Activated CD8-positive, alpha-beta memory T cell treated with anti-CD3 and anti-CD28 coated beads for 48 hours (primary cell): ENCODE data around the gene GPR142.

Source experiments
- DNase-seq, 3 experiments: peaks; one replicate each; pipeline ENCODE4 v3.0.0-alpha.2; 2020; ENCODE audit warnings: low read depth in 2 of 3, low spot score in 2 of 3

Gene GPR142

DNA sequence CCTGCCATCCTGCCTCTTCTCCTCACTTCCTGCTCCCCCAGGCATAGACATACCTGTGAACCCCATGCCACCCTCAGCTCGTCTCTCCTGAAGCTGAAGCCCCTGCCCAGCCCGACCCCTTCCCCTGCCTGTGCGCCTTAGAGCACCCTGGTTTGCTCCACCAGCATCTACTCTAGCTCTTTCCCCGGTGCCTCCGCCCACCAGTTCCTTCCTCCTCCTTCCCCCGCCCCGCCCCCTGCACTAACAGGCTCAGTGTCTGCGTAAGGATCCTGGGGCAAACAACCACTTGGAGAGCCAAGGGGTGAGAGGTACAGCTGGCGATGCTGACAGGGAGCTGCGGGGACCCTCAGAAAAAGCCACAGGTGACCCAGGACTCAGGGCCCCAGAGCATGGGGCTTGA lies 1.9 kb downstream of the GPR142 start:
- peak in 2 of 3 experiments; percentile 36 to 37 for DNase-seq

DNA sequence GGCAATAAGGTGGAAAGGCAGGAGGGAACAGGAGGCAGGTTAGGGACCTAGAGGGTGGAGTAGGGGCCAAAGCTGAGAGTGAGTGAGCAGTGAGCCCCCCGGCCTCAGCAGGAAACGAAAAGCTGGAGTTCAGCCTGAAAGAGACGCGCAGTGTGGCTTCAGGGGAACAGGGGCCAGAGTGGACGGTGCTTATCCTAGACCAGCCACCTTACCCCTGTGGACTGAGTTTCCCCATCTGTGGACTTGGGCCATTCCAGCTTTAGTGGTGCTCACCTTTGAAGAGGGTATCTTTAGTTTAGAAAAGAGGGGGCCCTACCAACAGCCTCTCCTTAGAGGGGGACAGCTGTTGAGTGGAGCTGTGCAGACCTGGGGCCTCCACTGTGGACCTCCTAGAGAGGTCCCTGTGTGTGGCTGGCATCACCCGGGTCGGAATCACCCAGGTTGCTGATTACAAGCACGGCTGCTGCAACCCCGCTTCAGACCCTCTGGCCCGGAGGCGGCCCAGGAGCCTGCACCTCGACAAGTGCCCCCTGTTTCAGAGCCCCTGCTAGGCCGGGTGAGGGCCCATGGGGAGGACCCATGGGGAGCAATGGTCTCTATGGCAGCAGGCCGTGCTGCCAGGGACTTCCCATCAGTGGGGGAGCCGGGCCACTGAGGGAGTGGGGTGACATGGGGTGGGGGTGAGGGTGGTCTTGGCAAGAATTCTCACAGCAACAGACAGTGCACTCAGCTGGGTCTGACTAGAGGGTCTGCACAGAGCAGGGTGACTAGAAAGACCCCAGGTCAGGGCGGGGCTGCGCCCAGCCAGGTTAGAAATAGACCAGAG lies 2.6 kb downstream of the GPR142 start:
- DNase-seq, result no peak

DNA sequence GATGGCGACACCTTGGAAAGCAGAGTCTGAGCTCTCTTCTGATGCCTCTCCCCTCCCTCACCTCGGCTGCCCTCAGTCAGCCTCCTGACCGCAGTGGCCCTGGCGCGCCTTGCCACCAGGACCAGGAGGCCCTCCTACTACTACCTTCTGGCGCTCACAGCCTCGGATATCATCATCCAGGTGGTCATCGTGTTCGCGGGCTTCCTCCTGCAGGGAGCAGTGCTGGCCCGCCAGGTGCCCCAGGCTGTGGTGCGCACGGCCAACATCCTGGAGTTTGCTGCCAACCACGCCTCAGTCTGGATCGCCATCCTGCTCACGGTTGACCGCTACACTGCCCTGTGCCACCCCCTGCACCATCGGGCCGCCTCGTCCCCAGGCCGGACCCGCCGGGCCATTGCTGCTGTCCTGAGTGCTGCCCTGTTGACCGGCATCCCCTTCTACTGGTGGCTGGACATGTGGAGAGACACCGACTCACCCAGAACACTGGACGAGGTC lies 4.4 kb downstream of the GPR142 start:
- no peak for DNase-seq

DNA sequence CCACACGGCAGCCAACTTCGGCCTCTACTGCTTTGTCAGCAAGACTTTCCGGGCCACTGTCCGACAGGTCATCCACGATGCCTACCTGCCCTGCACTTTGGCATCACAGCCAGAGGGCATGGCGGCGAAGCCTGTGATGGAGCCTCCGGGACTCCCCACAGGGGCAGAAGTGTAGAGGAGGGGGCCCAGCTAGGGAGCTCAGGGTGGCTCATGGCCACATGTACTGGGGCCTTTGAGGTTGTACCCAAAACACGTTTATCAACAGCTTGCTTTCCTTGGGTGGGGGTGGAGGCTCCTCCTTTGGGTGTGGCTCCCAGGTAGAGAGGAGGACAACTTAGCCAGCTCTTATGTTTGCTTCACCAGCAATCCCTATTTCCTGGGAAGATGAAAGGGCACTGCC lies 5.1 kb downstream of the GPR142 start:
- no peak for DNase-seq

DNA sequence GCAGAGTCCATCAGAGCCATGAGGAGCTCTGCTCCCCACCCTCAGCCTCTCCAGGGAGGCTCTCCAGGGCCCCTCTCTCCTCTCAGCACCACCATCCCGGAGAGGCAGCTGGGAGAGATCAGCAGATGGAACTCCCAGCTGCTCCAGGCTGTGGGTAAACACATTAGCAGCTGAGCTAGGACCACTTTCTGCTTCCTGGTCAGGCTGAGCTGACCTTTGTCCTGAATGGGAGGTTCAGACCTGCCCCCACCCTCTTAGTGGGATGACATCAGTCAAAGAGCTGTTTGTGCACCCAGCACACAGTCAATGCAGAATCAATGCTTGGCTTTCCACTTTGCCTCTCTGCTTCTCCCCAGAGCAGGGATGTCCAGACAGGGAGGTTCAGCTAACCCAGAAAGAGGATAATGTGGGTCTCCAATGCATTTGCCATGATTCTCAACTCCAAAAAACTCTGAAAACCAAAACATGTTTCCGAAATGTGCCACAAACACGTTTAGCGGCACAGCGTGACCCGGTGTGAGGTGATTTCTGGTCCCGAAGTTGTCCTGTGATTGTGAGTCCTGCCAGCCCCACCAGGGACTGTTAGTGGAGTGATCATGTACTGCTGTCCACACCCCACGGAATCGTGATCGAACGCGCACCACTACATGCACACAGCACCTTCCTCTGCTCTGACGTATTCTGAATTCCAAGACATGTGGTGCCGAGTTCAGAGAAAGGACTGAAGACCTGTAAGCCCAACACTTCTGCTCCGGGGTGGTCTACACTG lies 6.7 kb downstream of the GPR142 start:
- no peak for DNase-seq

DNA sequence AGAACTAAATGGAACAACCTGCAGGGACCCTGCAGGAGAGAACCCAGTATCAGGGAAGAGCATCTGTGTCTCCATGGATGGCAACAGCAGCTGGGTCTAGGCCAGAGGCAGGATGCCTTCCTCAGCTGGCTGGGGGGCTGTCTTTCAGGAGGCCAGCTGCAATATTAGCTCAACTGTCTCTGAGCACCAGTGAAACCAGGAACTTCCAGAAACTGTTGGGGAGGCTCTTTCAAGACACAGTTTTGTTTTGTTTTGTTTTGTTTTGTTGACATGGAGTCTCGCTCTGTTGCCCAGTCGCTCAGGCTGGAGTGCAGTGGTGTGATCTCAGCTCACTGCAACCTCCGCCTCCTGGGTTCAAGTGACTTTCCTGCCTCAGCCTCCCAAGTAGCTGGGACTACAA lies 7.6 kb downstream of the GPR142 start:
- DNase-seq, result no peak

DNA sequence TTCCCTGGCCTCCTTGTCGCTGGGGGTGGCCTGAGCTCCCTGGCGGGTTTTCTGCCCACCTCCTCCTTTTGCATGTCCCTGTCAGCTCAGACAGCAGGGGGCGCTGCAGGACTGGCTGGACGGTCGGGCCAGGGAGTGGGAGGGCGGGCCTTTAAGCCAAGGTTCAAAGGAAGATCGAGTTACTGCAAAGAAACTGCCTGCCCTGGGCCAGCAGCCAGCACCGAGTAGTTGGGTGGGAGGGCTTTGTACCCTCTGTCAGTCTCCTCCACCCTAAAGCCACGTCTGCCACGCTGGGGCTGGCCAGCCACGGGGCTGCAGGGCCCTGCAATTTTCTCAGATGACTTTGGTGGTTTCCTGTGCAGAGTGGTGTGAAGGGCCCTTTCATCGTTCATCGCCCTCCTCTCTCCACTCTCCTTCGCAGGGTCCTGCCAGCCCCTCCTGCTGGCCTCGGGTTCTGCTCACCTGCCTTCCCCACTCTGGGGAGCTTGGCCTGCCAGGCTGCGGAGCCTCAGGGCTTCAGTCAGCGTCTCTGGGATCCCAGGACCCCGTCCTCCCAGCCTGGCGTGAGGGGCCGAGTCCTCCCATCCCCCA lies 12.3 kb downstream of the GPR142 start:
- peak; percentile 74 to 99 (median 96) for DNase-seq

DNA sequence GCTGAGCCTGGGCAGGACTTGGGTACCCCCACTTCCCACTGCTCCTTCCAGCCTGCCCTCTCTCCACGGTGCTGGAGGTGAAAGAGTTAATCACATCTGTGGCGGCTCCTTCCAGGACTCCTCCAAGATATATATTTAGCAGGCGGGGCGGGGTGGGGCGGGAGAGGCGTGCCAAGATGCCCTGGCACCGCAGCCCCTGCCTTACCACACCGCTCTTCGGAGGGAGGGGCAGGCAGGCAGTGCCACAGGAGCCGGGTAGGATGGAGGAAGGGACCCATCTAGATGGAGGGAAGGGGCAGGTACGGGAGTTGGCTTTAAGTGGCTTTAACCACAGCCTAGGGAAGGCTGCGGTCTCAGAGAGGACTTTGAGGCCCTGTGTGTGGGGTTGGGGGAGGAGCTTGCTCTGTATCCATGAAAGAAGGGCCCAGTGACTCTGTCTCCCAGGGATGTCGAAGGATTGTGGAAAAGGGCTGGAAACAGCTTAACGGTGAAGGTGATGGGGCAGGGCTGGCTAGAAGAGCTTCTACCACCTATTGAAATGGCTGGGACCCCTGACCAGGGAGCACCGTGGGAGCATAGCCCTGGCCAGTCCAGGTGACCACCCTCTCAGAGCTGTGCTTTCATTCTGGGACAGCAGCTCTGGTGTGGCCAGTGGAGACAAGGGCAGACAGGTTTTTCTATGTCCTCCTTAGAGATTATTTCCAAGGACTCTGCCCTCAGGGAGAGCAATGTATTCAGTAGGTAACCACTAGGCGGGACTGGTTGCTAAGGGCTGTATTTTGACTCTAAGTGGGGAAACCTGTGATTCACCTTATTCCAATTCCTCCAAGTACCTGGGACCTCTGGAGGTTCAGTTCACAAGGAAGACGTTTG lies 13.0 kb downstream of the GPR142 start:
- DNase-seq, result no peak

DNA sequence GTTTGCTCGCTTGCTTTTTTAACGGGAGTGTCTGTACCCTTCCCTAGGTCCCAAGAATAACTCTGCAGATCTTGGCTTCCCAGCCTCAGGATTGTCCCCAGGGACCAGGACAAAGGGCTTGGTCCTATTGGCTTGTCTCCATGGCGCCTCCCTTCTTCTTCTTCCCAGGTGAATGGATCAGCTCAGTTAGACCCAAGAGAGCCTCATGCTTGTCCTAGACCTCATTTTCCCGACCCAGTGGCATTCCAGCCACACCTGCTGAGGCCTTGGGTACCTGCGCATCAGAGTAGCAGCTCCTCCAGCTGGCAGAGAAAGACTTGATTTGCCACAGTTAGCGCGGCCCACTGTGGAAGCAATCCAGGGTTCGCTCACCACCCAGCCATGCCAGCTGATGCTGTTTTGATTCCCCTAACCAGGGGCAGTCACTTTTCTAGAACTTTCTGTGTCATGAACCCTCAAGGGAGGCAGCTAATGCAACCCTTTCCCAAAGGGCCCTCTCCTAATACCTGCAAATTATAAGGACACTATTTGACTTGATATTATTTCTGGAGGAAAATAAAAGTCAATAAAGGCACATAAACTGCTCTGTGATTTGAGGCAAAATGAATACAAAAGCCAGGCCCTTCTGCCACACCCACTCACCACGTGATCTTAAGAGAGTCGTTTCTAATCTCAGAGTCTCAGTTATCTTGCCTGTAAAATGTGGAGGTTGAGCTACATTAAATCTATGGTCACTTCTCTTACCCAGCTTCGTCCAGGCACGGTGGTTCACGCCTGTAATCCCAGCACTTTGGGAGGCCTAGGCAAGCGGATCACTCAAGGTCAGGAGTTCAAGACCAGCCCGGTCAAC lies 13.9 kb downstream of the GPR142 start:
- DNase-seq, result no peak

DNA sequence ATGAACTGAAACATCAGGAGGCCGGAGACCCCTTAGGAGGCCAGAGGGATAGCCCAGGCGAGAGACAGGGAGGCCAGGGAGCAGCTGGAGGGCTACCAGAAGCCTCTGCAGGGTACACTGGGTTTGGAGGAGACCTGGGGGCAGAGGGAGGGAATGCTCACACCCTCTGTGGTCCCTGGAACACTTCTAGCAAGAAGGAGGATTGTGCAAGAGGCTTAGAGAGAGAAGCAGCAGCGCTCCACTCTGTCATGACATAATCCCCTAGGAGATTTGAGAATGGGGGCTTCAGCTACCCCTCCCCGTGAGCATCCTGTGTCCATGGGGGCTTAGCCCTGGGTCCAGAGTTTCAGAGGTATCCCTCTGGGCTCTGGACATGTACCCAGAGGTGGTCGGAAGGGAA lies 15.8 kb downstream of the GPR142 start:
- no peak for DNase-seq

DNA sequence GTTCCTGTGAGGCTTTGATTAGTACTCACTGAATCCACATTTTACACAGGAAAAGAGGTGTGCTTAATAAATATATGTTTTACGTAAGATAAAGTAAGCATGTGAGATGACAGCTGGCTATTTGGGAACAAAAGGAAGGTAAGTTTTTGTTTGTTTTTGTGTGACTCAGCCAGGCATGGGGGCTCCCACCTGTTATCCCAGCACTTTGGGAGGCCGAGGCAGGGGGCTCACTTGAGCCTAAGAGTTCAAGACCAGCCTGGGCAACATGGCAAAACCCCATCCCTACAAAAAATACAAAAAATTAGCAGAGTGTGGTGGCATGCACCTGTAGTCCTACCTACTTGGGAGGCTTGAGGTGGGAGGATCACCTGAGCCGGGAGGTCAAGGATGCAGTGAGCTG lies 17.9 kb downstream of the GPR142 start:
- DNase-seq, result no peak

DNA sequence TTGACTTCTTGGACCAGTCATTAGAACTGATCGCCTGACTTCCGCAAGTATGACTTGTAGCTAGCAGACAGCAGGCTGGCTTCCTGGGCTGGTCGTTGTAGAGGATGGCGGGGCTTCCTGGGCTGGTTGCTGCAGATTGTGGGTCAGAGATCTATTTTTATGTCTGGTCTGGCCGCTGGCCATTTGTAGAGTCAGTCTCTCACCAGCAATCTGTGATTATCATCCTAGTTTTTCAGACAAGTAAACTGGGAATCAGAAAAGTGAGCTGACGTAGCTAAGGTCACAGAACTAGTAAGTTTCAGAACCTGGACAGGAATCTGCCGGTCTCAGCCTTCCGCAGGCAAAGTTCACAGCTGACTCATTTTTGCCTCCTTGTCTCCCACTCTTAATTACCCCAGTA lies 19.1 kb downstream of the GPR142 start:
- DNase-seq, result no peak

DNA sequence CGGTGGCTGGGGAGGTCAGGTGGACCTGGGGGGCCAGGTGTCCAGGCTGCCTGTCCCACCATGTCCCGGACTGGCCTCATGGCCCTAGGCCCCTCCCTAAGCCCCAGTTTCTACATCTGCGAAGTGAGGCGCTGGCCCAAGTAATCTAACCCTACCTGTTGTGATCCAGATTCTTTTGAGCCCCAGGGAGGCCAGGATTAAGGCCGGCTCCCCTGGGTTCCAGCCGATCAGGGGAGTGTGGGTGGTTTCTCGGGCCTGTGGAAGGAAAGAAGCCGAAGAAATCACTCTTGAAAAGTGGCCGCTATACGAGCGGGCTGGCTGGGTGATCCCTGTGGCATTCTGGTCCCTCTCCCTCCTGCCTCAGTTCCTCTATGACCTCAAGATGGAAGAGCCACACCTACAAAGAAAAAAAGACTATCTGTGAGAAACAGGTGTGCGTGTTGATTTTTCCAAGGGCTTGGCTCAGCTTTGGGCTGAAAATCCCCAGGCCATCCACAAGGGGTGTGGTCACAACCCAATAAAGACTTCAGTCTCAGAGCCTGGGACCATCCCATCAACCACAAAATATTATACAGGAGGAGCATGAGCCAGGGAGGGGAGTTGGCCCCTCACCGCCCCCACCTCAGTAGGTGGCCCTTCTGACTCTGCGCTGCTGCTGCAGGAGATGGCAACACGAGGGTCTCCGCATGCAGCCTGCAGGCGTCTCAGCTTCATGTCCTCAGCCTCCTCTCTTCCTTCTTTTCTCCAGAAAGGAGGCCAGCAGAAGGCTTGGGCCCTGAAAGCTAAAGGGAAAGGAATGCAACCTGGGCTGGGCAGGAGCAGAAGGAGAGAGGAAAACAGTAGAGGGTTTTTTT lies 20.3 kb downstream of the GPR142 start:
- no peak for DNase-seq

DNA sequence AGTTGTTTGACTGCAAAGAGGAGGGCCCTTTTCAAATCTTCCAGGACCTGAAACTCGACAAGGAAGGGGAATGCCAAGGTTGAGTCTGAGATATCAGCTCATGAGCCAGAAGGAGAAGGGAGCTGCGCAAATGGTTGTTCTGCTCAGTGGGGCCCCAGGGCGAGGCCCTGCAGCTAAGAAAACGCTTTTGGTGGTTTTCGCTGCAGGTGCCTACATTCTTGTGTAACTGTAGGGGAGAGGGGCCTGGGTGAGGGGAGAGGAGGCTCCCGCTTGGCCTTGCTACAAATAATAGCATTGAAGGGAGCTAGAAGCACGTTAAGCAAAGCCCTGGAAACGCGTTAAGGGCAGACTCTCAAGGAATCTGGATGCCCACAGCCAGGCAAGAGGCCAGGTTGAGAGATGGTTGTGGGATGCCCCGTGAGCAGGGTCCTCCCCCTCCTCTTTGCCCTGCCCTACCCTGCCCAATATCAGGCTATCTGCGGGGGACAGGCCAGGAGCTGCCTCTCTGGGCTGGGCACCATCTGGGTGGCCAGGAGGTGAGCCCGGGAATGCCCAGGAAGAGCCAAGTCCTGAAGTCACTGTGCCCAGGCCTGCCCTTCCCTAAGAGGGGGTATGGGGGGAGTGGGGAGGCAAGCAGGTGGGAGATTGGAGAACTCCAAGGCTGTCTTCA lies 21.9 kb downstream of the GPR142 start:
- DNase-seq, result no peak

DNA sequence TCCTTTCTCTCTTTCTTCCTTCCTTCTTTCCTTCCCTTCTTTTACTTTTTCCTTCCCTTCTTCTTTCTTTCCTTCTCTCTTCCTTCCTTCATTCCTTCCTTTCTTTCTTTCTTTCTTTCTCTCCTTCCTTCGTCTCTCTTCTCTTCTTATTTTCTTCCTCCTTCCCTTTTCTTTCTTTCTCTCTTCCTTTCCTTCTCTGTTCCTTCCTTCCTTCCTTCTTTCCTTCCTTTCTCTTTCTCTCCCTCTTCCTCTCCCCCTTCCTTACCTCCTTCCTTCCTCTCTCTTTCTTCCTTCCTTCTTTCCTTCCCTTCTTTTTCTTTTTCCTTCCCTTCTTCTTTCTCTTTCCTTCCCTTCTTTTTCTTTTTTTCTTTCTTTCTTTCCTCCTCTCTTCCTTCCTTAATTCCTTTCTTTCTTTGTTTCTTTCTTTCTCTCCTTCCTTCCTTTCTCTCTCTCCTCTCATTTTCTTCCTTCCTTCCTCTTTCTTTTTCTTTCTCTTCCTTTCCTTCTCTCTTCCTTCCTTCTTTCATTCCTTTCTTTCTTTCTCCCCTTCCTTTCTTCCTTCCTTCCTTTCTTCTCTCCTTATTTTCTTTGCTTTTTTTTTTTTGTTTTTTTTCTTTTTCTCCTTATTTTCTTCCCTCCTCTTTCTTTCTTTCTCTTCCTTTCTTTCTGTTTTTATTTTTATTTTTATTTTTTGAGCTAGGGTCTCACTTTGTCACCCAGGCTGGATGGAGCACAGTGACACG lies 22.8 kb downstream of the GPR142 start:
- no peak for DNase-seq

DNA sequence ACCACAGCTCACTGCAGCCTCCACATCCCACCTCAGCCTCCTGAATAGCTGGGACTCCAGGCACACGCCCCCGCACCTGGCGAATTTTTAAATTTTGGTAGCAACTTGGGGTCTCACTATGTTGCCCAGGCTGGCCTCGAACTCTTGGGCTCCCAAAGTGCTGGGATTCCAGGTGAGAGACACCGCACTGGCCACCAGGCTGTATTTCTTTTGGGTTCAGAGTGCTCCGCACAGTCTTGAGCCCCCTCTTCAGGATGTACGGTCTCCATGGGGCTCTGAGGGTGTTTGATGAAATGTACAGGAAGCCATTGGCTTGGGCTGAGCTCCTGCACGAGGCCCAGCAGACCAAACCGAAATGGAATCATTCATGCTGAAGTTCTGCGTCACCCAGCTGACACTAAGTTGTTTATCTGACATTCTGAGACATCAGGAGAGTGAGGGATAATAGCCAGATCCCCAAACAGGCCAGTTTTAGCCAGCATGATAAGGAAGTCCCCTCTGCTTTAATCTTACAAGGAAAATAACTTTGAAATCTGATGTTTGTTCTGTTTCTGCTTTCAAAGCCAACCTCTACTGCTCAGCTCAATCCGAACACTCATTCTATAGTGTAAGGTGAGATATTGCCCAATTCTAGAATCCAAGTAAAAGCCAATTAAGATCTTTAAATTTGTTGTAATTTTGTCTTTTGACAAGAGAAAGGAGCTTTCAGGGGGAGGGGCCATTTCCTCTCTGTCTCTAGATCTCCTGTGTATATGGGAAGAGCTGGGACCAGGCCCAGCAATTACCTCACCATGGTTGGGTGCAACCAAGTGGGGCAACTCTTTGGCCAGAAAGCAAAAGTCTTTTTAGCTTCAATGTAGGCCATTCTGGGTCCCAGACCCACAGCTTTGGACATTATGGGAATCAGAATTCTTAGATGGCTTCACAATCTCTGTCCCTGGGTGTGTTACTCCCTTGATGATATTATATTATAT lies 23.7 kb downstream of the GPR142 start:
- no peak for DNase-seq

DNA sequence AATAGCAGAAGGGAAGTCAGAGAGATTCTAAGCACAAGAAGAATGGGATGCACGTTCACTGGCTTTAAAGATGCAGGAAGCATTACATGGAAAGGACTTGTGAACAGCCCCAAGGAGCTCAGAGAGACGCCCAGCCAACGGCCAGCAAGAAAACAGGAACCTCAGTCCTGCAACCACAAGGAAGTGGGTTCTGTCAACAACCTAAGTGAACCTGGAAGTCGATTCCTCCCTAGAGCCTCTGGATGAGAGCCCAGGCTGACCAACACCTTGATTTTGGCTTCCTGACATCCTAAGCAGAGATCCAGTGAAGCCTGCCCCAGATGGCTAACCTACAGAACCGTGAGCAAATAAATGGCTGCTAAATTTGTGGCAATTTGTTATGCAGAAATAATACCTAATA lies 24.5 kb downstream of the GPR142 start:
- no peak for DNase-seq
